H1 (cell line): ENCODE data around the gene CCDC28A. TPM values are rescaled to one million over a fixed set of nuclear protein-coding genes. Genes with fewer than 3 reads are reported as not detected.

Source experiments
- CTCF ChIA-PET: fragments of 300-600 bp; sonication (Branson Sonifier 250); formaldehyde crosslinking; loops from one replicate; lab custom pipeline; 2021; ENCODE audit not compliant: partially characterized antibody; lab: Charles Lee
- POLR2A ChIA-PET: fragments of 300-600 bp; sonication (Branson Sonifier 250); formaldehyde crosslinking; loops from one replicate; lab custom pipeline; 2021; ENCODE audit warnings: inconsistent platforms; ENCODE audit not compliant: partially characterized antibody; lab: Charles Lee
- DNase-seq, 2 experiments: peaks; one replicate each; pipeline versions ENCODE4 v3.0.0 to v3.0.0-alpha.2; 2010 to 2022; ENCODE audit warnings: low spot score in 2 of 2, low read depth in 1 of 2, mixed read lengths in 1 of 2
- FAIRE-seq: peaks from 2 replicates; lab custom pipeline; 2011; peaks lifted over from hg19 to GRCh38; lab: Jason Lieb, UNC
- H2AFZ ChIP-seq: 2 replicates; pipeline ENCODE4 v1.8.1; 2012; ENCODE audit warnings: low read length, inconsistent platforms
- H2AK5ac ChIP-seq: 2 replicates; pipeline ENCODE4 v1.6.1; 2013; ENCODE audit warnings: low read depth, low read length
- H2BK120ac ChIP-seq: replicated peaks from 2 replicates; pipeline ENCODE3; 2013; ENCODE audit warnings: low read depth, low read length, inconsistent platforms
- H2BK12ac ChIP-seq: 2 replicates; pipeline ENCODE4 v1.6.1; 2013; ENCODE audit warnings: low read depth, low read length
- H2BK15ac ChIP-seq: 2 replicates; pipeline ENCODE4 v1.6.1; 2013; ENCODE audit warnings: low read length
- H2BK20ac ChIP-seq: 2 replicates; pipeline ENCODE4 v1.6.1; 2013; ENCODE audit warnings: low read length
- H2BK5ac ChIP-seq: 2 replicates; pipeline ENCODE4 v1.6.1; 2013; ENCODE audit warnings: low read depth, low read length
- H3K14ac ChIP-seq: 2 replicates; pipeline ENCODE4 v1.6.1; 2013; ENCODE audit warnings: inconsistent platforms; ENCODE audit not compliant: insufficient read length
- H3K18ac ChIP-seq: 2 replicates; pipeline ENCODE4 v1.6.1; 2013; ENCODE audit warnings: low read length; ENCODE audit errors: extremely low read depth
- H3K23ac ChIP-seq: 2 replicates; pipeline ENCODE4 v1.6.1; 2013; ENCODE audit warnings: inconsistent platforms; ENCODE audit not compliant: insufficient read length
- H3K23me2 ChIP-seq: 2 replicates; pipeline ENCODE4 v1.6.1; 2013; ENCODE audit warnings: low read depth, low read length
- H3K27ac ChIP-seq: 2 replicates; pipeline ENCODE4 v1.6.1; 2011; ENCODE audit warnings: low read depth, low read length, inconsistent platforms
- H3K27me3 ChIP-seq, 4 experiments: replicated peaks in 1 of 4; 1 replicate in 1 of 4; 2 replicates in 3 of 4; pipeline versions ENCODE4 v1.6.1 to v1.8.1; 2011 to 2013; ENCODE audit warnings: low read length in 3 of 4, mild to moderate bottlenecking in 3 of 4, inconsistent platforms in 2 of 4, mixed read lengths in 2 of 4, moderate library complexity in 1 of 4; ENCODE audit not compliant: control insufficient read depth in 3 of 4, insufficient read depth in 3 of 4; ENCODE audit errors: extremely low read depth in 1 of 4
- H3K36me3 ChIP-seq, 4 experiments: 2 replicates each; pipeline versions ENCODE4 v1.6.1 to v1.8.1; 2011 to 2013; ENCODE audit warnings: mild to moderate bottlenecking in 4 of 4, low read length in 3 of 4, moderate library complexity in 2 of 4, control low read depth in 1 of 4, inconsistent platforms in 1 of 4; ENCODE audit not compliant: insufficient read depth in 4 of 4, control insufficient read depth in 2 of 4
- H3K4ac ChIP-seq: replicated peaks from 2 replicates; pipeline ENCODE3; 2013; ENCODE audit warnings: low read length, low read depth, mixed read lengths, inconsistent platforms; ENCODE audit not compliant: insufficient read length
- H3K4me1 ChIP-seq, 4 experiments: replicated peaks in 1 of 4; 1 replicate in 1 of 4; 2 replicates in 3 of 4; pipeline versions ENCODE4 v1.6.1 to v1.8.1; 2011 to 2013; ENCODE audit warnings: low read length in 3 of 4, inconsistent platforms in 2 of 4, mixed read lengths in 1 of 4; ENCODE audit not compliant: insufficient read depth in 4 of 4, control insufficient read depth in 3 of 4
- H3K4me2 ChIP-seq, 2 experiments: 2 replicates each; pipeline versions ENCODE4 v1.6.1 to v1.8.1; 2011 to 2013; ENCODE audit warnings: low read depth in 2 of 2, low read length in 2 of 2, control low read depth in 1 of 2, inconsistent platforms in 1 of 2, mild to moderate bottlenecking in 1 of 2; ENCODE audit not compliant: insufficient read depth in 1 of 2
- H3K4me3 ChIP-seq, 4 experiments: fragments of 200-600, 300-600 bp in 1 of 4; sonication (generic), shearing (Covaris generic), sonication (Bioruptor Twin) in 1 of 4; 2 replicates each; pipeline versions ENCODE4 v1.5.1 to v1.8.1; 2011 to 2016; ENCODE audit warnings: low read length in 4 of 4, low read depth in 3 of 4, control low read depth in 2 of 4, inconsistent platforms in 2 of 4, mild to moderate bottlenecking in 2 of 4, mixed read lengths in 1 of 4, moderate library complexity in 1 of 4; ENCODE audit not compliant: insufficient read depth in 2 of 4; ENCODE audit errors: extremely low read depth in 1 of 4
- H3K56ac ChIP-seq: replicated peaks from 2 replicates; pipeline ENCODE3; 2013; ENCODE audit warnings: low read depth, mild to moderate bottlenecking, mixed read lengths, low read length, inconsistent platforms; ENCODE audit not compliant: insufficient read length
- H3K79me1 ChIP-seq: 2 replicates; pipeline ENCODE4 v1.6.1; 2013; ENCODE audit warnings: low read depth, low read length, control low read depth
- H3K79me2 ChIP-seq, 2 experiments: 2 replicates each; pipeline versions ENCODE4 v1.6.1 to v1.8.1; 2012 to 2013; ENCODE audit warnings: low read length in 2 of 2, mild to moderate bottlenecking in 2 of 2, inconsistent platforms in 1 of 2; ENCODE audit not compliant: insufficient read depth in 2 of 2, control insufficient read depth in 1 of 2
- H3K9ac ChIP-seq, 4 experiments: replicated peaks in 1 of 4; 1 replicate in 1 of 4; 2 replicates in 3 of 4; pipeline versions ENCODE4 v1.6.1 to v1.8.1; 2011 to 2013; ENCODE audit warnings: low read depth in 3 of 4, low read length in 3 of 4, control low read depth in 2 of 4, mild to moderate bottlenecking in 2 of 4, moderate library complexity in 2 of 4, inconsistent platforms in 1 of 4; ENCODE audit errors: extremely low read depth in 1 of 4
- H3K9me3 ChIP-seq, 2 experiments: 2 replicates each; pipeline versions ENCODE4 v1.6.1 to v1.8.1; 2012 to 2013; ENCODE audit warnings: mild to moderate bottlenecking in 2 of 2, moderate library complexity in 2 of 2, control low read depth in 1 of 2, inconsistent platforms in 1 of 2, low read depth in 1 of 2, low read length in 1 of 2, mixed read lengths in 1 of 2; ENCODE audit not compliant: insufficient read depth in 2 of 2
- H4K20me1 ChIP-seq, 2 experiments: replicated peaks in 1 of 2; 2 replicates each; pipeline versions ENCODE3 to v1.8.1; 2011 to 2013; ENCODE audit warnings: inconsistent platforms in 2 of 2, low read length in 2 of 2, mild to moderate bottlenecking in 1 of 2; ENCODE audit not compliant: insufficient read depth in 2 of 2, control insufficient read depth in 1 of 2
- H4K5ac ChIP-seq: 2 replicates; pipeline ENCODE4 v1.6.1; 2013; ENCODE audit warnings: low read length, low read depth, mixed read lengths, inconsistent platforms; ENCODE audit not compliant: insufficient read length
- H4K8ac ChIP-seq: 2 replicates; pipeline ENCODE4 v1.8.0; 2013; ENCODE audit warnings: mild to moderate bottlenecking, moderate library complexity, low read length, inconsistent platforms; ENCODE audit not compliant: insufficient read depth; ENCODE audit errors: extremely low read depth
- H4K91ac ChIP-seq: replicated peaks from 2 replicates; pipeline ENCODE3; 2013; ENCODE audit warnings: low read length, mixed read lengths, inconsistent platforms; ENCODE audit not compliant: insufficient read length
- GABPA ChIP-seq: IDR thresholded peaks from 2 replicates; pipeline ENCODE4 v1.6.1; 2011; ENCODE audit warnings: mild to moderate bottlenecking, low read length, moderate library complexity, borderline replicate concordance; ENCODE audit not compliant: insufficient read depth
- HDAC2 ChIP-seq, 2 experiments: fragments of 300-600 bp in 1 of 2; sonication (generic) in 1 of 2; IDR thresholded peaks; 2 replicates each; pipeline ENCODE4 v1.6.1; 2011 to 2012; ENCODE audit warnings: low read depth in 2 of 2, low read length in 2 of 2, mild to moderate bottlenecking in 2 of 2, moderate library complexity in 2 of 2, borderline replicate concordance in 1 of 2, inconsistent platforms in 1 of 2
- JUN ChIP-seq: IDR thresholded peaks from 2 replicates; pipeline ENCODE4 v1.6.1; 2011; ENCODE audit warnings: low read depth, mild to moderate bottlenecking, improper control_type of control experiment, low read length
- JUND ChIP-seq: IDR thresholded peaks from 2 replicates; pipeline ENCODE4 v1.6.1; 2011; ENCODE audit warnings: mild to moderate bottlenecking, improper control_type of control experiment, low read length
- NANOG ChIP-seq: IDR thresholded peaks from 2 replicates; pipeline ENCODE4 v1.6.1; 2011; ENCODE audit warnings: low read length, low read depth, mild to moderate bottlenecking, inconsistent platforms; ENCODE audit not compliant: insufficient read depth, poor library complexity, severe bottlenecking
- POLR2AphosphoS5 ChIP-seq: IDR thresholded peaks from 2 replicates; pipeline ENCODE4 v1.6.1; 2011; ENCODE audit warnings: low read depth, low read length
- RNF2 ChIP-seq: fragments of 200-900, 300-1000 bp; sonication (generic); IDR thresholded peaks from 2 replicates; pipeline ENCODE4 v1.7.1; 2016; ENCODE audit warnings: borderline replicate concordance, low read depth, mild to moderate bottlenecking, antibody characterized with exemption, low read length; ENCODE audit not compliant: poor library complexity, severe bottlenecking; ENCODE audit errors: missing control alignments
- SIX5 ChIP-seq: IDR thresholded peaks from 2 replicates; pipeline ENCODE4 v1.6.1; 2011; ENCODE audit warnings: mild to moderate bottlenecking, low read depth, low read length
- SP1 ChIP-seq: IDR thresholded peaks from 2 replicates; pipeline ENCODE4 v1.6.1; 2011; ENCODE audit warnings: low read depth, low read length
- YY1 ChIP-seq: IDR thresholded peaks from 2 replicates; pipeline ENCODE4 v1.6.1; 2011; ENCODE audit warnings: low read depth, mild to moderate bottlenecking, low read length
- WGBS, 2 experiments: shearing (Covaris generic) in 1 of 2; methylation state at CpG; one replicate each; pipeline versions ENCODE4 v1.1.6 to v1.1.7; 2013 to 2015; ENCODE audit warnings: low lambda C conversion rate in 2 of 2, mixed read lengths in 2 of 2, inconsistent platforms in 1 of 2, low coverage in 1 of 2, missing lambda C conversion rate in 1 of 2; ENCODE audit not compliant: insufficient replicate concordance in 2 of 2, insufficient coverage in 1 of 2, insufficient read length in 1 of 2; ENCODE audit errors: extremely low coverage in 1 of 2, missing lambda C conversion rate in 1 of 2; 5-methylcytosine and 5-hydroxymethylcytosine counted together
- polyA plus RNA-seq, 7 experiments: library from polyadenylated mRNA; depleted of rRNA in 3 of 7; stranded (reverse) in 5 of 7; unstranded in 2 of 7; fragments of >200 nt in 5 of 7; fragments of 200-250 nt in 2 of 7; gene quantifications; 1 replicate in 5 of 7; 2 replicates in 1 of 7; 4 replicates in 1 of 7; pipeline versions ENCODE4 v1.2.1 to v1.2.3, GENCODE V29; 2011 to 2013; ENCODE audit warnings: missing spikeins in 2 of 7, mixed read lengths in 2 of 7
- total RNA-seq: library from RNA; stranded (reverse); fragmentation: NEBNext Ultra II Directional; extraction: Animal tissue kit (Norgen Biotek cat#: 25700); gene quantifications from 2 replicates; pipeline ENCODE4 v1.2.1, GENCODE V29; 2021

Gene CCDC28A
- total and polyA plus RNA-seq, 2 of the 8 experiments (the other 6 are each of a cell fraction or from before 2014, with no cell fraction given): 9.6 to 12.1 TPM

DNA sequence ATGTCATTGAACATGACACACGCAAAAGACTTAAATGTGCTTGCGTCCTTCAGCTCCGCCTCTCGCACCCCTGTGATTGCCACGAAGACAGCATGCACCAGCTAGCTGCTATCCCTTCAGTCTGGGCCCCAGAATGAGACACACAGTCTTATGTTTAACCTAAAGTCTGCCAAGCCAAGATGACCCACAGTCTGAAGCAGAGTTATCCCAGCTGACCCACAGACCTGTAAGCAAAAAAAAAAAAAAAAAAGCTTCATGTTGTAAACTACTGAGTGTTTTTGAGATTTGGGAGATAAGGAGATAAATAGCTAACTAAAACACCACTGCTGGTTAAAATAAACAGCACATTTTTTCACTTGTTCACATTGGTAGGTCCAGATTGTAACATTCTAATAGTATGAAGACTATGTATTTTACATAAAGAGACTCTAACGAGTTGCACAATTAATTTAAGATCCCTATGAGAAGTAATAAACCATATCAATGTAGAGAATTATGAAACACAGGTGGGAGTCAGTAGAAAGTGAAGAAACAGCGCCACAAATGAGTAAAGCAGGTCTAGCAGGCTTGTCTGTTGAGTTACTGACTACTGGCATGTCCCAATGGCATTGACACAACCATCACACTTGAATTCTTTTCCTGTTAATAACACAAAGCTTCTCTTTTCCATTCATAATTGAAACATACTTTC lies 47.4 kb upstream of the CCDC28A start:
- no peaks in the 10 kb centered on the region for H3K79me1 ChIP-seq
- no peak overlapping the region for H2AK5ac ChIP-seq
- H3K18ac ChIP-seq: no peak overlapping the region
- no peak overlapping the region for H4K91ac ChIP-seq
- no peak overlapping the region for H2BK12ac ChIP-seq
- H3K9ac ChIP-seq: no peak overlapping the region
- no peak overlapping the region for H4K8ac ChIP-seq
- H3K27ac ChIP-seq: no peak overlapping the region
- FAIRE-seq: no peak
- WGBS, 2 experiments: 89% methylated on average over 7 of the region's 7 CpGs; no CpG with 5 or more reads in 1 of the 2 experiments
- H3K79me2 ChIP-seq: no peaks in the 10 kb centered on the region
- ChIA-PET POLR2A (no interaction called here), CTCF (interaction anchor here (0.5 to 2.4 kb wide), 7 partner anchors 16 to 59 kb away, joined by 3 to 7 read pairs (median 5); no protein-coding TSS in a partner anchor)
- H3K27me3 ChIP-seq: no peaks in the 10 kb centered on the region
- no peak overlapping the region for H3K4me2 ChIP-seq
- no peak overlapping the region for H2AFZ ChIP-seq
- no peak overlapping the region for H3K4me3 ChIP-seq
- H3K9me3 ChIP-seq: no peaks in the 10 kb centered on the region
- no peaks in the 10 kb centered on the region for H3K23me2 ChIP-seq
- H3K56ac ChIP-seq: no peak overlapping the region
- no peaks in the 10 kb centered on the region for H3K36me3 ChIP-seq
- DNase-seq: no peak
- no peak overlapping the region for H2BK20ac ChIP-seq
- H4K20me1 ChIP-seq: no peaks in the 10 kb centered on the region
- no peak overlapping the region for H4K5ac ChIP-seq
- H3K23ac ChIP-seq: no peak overlapping the region
- no peaks in the 10 kb centered on the region for H3K4me1 ChIP-seq
- no peak overlapping the region for H3K4ac ChIP-seq
- TF ChIP-seq YY1 (no peak), SP1 (no peak), SIX5 (no peak), HDAC2 (IDR thresholded peaks at IDR 0.05; ENCODE audit: borderline replicate concordance in 1 of 2, low read depth in 2 of 2, low read length in 2 of 2) (no peak), RNF2 (no peak), GABPA (no peak), JUND (no peak), POLR2AphosphoS5 (no peak), NANOG (no peak), JUN (no peak)
- TF ChIP-seq, all 59 proteins: peak for 0
- H3K14ac ChIP-seq: no peak overlapping the region
- no peak overlapping the region for H2BK15ac ChIP-seq
- no peak overlapping the region for H2BK5ac ChIP-seq
- no peak overlapping the region for H2BK120ac ChIP-seq
